AG10803 (cell line): ENCODE measurements around the gene CBX2.

Source experiments
- DNase-seq: peaks from one replicate; pipeline ENCODE4 v3.0.0; 2010; ENCODE audit warnings: low read depth
- H3K4me3 ChIP-seq: 2 replicates; pipeline ENCODE4 v1.5.1; 2011; ENCODE audit warnings: mild to moderate bottlenecking, low read length, control low read depth
- CTCF ChIP-seq: conservative IDR thresholded peaks from 2 replicates; pipeline ENCODE4 v1.5.1; 2011; ENCODE audit warnings: mild to moderate bottlenecking, low read length, control low read depth, inconsistent platforms

CBX2 gene

GRCh38 chr17:79826204-79826680 is 48.3 kb downstream of the CBX2 start:
- no peak for DNase-seq
- no peak for TF ChIP-seq CTCF
- H3K4me3 ChIP-seq: no peak overlapping the region

DNA sequence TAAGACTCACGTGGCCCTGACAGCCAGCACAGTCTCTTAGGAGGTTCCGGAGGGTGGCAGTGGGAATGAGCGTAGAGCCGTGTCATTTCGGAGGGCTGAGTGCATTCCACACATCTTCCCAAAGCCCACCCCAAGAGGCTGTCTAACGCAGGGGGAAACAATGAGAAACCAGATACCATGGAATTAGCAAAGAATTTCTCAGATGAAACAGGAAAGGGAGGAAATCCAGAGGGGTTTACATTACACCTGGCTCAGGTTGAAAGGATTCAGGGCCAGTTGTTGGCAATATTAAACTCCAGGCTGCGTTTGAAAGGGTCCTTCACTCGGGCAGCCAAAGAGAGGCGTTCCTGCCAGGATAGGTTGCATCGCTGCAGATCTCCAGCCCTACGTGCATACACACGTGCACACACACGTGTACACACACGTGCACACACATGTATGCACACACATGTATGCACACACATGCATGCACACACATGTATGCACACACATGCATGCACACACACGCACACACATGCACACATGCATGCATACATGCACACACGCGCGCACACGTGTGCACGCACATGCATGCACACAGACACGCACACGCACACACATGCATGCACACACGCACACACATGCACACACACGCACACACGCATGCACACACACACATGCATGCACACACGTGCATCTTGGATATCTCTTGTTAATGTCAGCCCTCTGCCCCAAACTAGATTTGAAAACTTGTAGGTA is 49.1 kb downstream of the CBX2 start:
- DNase-seq: no peak
- H3K4me3 ChIP-seq: no peak overlapping the region
- TF ChIP-seq CTCF: no peak

- TF ChIP-seq CTCF: no peak
- no peak for DNase-seq
Measured at GRCh38 chr17:79829004-79829403, 51.1 kb downstream of the CBX2 start.

DNA sequence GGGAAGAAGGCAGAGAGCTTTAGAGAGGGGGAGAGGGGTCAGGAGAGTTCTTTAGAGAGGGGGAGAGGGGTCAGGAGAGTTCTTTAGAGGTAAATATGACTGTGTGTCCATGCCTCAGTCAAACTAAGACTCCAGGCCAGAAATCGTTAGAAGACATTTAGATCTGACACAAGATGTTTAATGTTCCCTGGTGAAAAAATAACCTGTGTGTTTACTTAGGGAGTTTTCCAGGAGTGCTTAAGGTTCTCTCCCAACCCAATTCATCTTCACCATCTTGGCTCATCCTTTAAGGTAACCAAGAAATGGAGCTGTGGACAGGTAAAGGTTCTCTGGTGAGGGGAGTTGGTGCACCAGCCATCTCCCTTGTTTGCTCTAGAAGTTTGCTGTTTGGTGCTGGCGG is 51.5 kb downstream of the CBX2 start:
- TF ChIP-seq CTCF: no peak
- no peak for DNase-seq
- H3K4me3 ChIP-seq: no peak overlapping the region

More at GRCh38 chr17:79829004-79829403, 51.1 kb downstream of the CBX2 start:
- no peak overlapping the region for H3K4me3 ChIP-seq

- TF ChIP-seq CTCF: no peak
- DNase-seq: no peak
Measured at GRCh38 chr17:79830303-79830702, 52.4 kb downstream of the CBX2 start.

GRCh38 chr17:79830763-79831264 is 52.9 kb downstream of the CBX2 start:
- no peak overlapping the region for H3K4me3 ChIP-seq
- no peak for TF ChIP-seq CTCF
- no peak for DNase-seq

More at GRCh38 chr17:79830303-79830702, 52.4 kb downstream of the CBX2 start:
- H3K4me3 ChIP-seq: no peak overlapping the region
